GM23338 (cell line): Measurements from ENCODE around the gene STARD8. TPM values are rescaled to one million over a fixed set of nuclear protein-coding genes. Genes with fewer than 3 reads are reported as not detected.

Experiments used
- ATAC-seq: fragments of 200-7000 bp; cut with Tn5 transposase; 3 replicates; pipeline ENCODE4 v1.9.1; 2020
- DNase-seq: peaks from one replicate; pipeline ENCODE4 v3.0.0-alpha.2; 2015; ENCODE audit warnings: low spot score
- H2AFZ ChIP-seq: fragments of 200-600 bp; sonication (generic); 2 replicates; pipeline ENCODE4 v1.8.0; 2016; ENCODE audit warnings: antibody characterized with exemption, mild to moderate bottlenecking, moderate library complexity
- H3F3A ChIP-seq: fragments of 200-600 bp; sonication (generic); replicated peaks from 2 replicates; pipeline ENCODE4 v1.8.0; 2017; ENCODE audit warnings: antibody characterized with exemption, mixed run types, low read depth
- H3K27ac ChIP-seq: fragments of 200-600 bp; sonication (generic); 2 replicates; pipeline ENCODE4 v1.6.1; 2016; ENCODE audit warnings: low read depth
- H3K27me3 ChIP-seq: fragments of 200-600 bp; sonication (generic); 2 replicates; pipeline ENCODE4 v1.8.0; 2016; ENCODE audit warnings: mild to moderate bottlenecking, mixed run types, moderate library complexity; ENCODE audit not compliant: insufficient read depth
- H3K36me3 ChIP-seq: fragments of 200-600 bp; sonication (generic); 2 replicates; pipeline ENCODE4 v1.8.0; 2016; ENCODE audit warnings: mild to moderate bottlenecking; ENCODE audit not compliant: insufficient read depth
- H3K4me1 ChIP-seq: fragments of 200-600 bp; sonication (generic); 2 replicates; pipeline ENCODE4 v1.8.0; 2016; ENCODE audit warnings: mild to moderate bottlenecking, moderate library complexity; ENCODE audit not compliant: insufficient read depth
- H3K4me2 ChIP-seq: fragments of 200-600 bp; sonication (generic); 2 replicates; pipeline ENCODE4 v1.7.1; 2017; ENCODE audit warnings: mixed run types
- H3K4me3 ChIP-seq: fragments of 200-600 bp; sonication (generic); 2 replicates; pipeline ENCODE4 v1.6.1; 2016; ENCODE audit warnings: mixed run types
- H3K79me2 ChIP-seq: fragments of 200-600 bp; sonication (generic); replicated peaks from 2 replicates; pipeline ENCODE4 v1.8.0; 2017; ENCODE audit warnings: mild to moderate bottlenecking; ENCODE audit not compliant: insufficient read depth
- H3K9me2 ChIP-seq: fragments of 200-600 bp; sonication (generic); 2 replicates; pipeline ENCODE4 v1.8.0; 2017; ENCODE audit not compliant: insufficient read depth
- H4K20me1 ChIP-seq: fragments of 200-600 bp; sonication (generic); replicated peaks from 2 replicates; pipeline ENCODE4 v1.8.0; 2017; ENCODE audit warnings: mild to moderate bottlenecking; ENCODE audit not compliant: insufficient read depth
- H3K27ac Mint-ChIP-seq: 2 replicates; pipeline ENCODE4 v1.8.0; 2020; ENCODE audit warnings: inconsistent platforms, mild to moderate bottlenecking, moderate library complexity, mixed read lengths
- H3K27me3 Mint-ChIP-seq: 3 replicates; pipeline ENCODE4 v1.8.0; 2022; ENCODE audit warnings: low read depth, mild to moderate bottlenecking, moderate library complexity, mixed read lengths, inconsistent platforms; ENCODE audit not compliant: insufficient read depth, poor library complexity
- H3K36me3 Mint-ChIP-seq: 3 replicates; pipeline ENCODE4 v1.8.0; 2021; ENCODE audit warnings: low read depth, mild to moderate bottlenecking, inconsistent platforms, moderate library complexity, mixed read lengths
- H3K4me1 Mint-ChIP-seq: 3 replicates; pipeline ENCODE4 v1.8.0; 2020; ENCODE audit warnings: mild to moderate bottlenecking, inconsistent platforms, mixed read lengths
- H3K4me3 Mint-ChIP-seq: 3 replicates; pipeline ENCODE4 v1.8.0; 2021; ENCODE audit warnings: moderate library complexity, mild to moderate bottlenecking, inconsistent platforms, mixed read lengths
- H3K9me3 Mint-ChIP-seq: 3 replicates; pipeline ENCODE4 v1.8.0; 2020; ENCODE audit warnings: moderate library complexity, mild to moderate bottlenecking, inconsistent platforms, mixed read lengths
- CREB1 ChIP-seq: fragments of 250-450 bp; sonication (Bioruptor Pico); IDR thresholded peaks from 2 replicates; pipeline ENCODE4 v1.5.0; 2020; ENCODE audit warnings: low read depth, mild to moderate bottlenecking, moderate library complexity
- CTCF ChIP-seq, 2 experiments: fragments of 200-600 bp in 1 of 2; sonication (generic) in 1 of 2; conservative IDR thresholded peaks; 2 replicates each; pipeline versions ENCODE4 v1.5.1 to v1.6.1; 2016 to 2017; ENCODE audit warnings: antibody characterized with exemption in 2 of 2, low read depth in 2 of 2, mild to moderate bottlenecking in 2 of 2, moderate library complexity in 1 of 2
- ETS1 ChIP-seq: IDR thresholded peaks from 2 replicates; pipeline ENCODE4 v1.6.1; 2016; ENCODE audit warnings: antibody characterized with exemption
- EZH2 ChIP-seq: fragments of 200-600 bp; sonication (generic); IDR thresholded peaks from one replicate; pipeline ENCODE4 v1.8.0; 2017; ENCODE audit warnings: antibody characterized with exemption, mild to moderate bottlenecking, low read depth; ENCODE audit not compliant: unreplicated experiment
- EZH2phosphoT487 ChIP-seq: fragments of 200-600 bp; sonication (generic); IDR thresholded peaks from one replicate; pipeline ENCODE4 v1.8.1; 2018; ENCODE audit warnings: antibody characterized with exemption; ENCODE audit not compliant: unreplicated experiment
- JUNB ChIP-seq: IDR thresholded peaks from one replicate; pipeline ENCODE4 v1.6.1; 2016; ENCODE audit warnings: antibody characterized with exemption; ENCODE audit not compliant: unreplicated experiment
- NANOG ChIP-seq: IDR thresholded peaks from 2 replicates; pipeline ENCODE4 v1.6.1; 2016; ENCODE audit warnings: antibody characterized with exemption, borderline replicate concordance
- POLR2AphosphoS5 ChIP-seq: IDR thresholded peaks from 2 replicates; pipeline ENCODE4 v1.6.1; 2016; ENCODE audit warnings: antibody characterized with exemption, low read depth
- REST ChIP-seq: IDR thresholded peaks from one replicate; pipeline ENCODE4 v1.6.1; 2018; ENCODE audit warnings: antibody characterized with exemption; ENCODE audit not compliant: unreplicated experiment
- STAT1 ChIP-seq: IDR thresholded peaks from one replicate; pipeline ENCODE4 v1.6.1; 2016; ENCODE audit warnings: antibody characterized with exemption; ENCODE audit not compliant: unreplicated experiment
- ZNF114 ChIP-seq: fragments of 250-450 bp; sonication (Bioruptor Pico); IDR thresholded peaks from 2 replicates; pipeline ENCODE4 v1.5.0; 2020; ENCODE audit warnings: mild to moderate bottlenecking, moderate library complexity
- ZNF331 ChIP-seq: fragments of 250-450 bp; sonication (Bioruptor Pico); IDR thresholded peaks from 2 replicates; pipeline ENCODE4 v1.5.0; 2020; ENCODE audit warnings: low read depth, mild to moderate bottlenecking, moderate library complexity
- polyA plus RNA-seq: library from polyadenylated mRNA; unstranded; fragments of >200 nt; fragmentation: Nextera tagmentation; extraction: Ambion mirVana; gene quantifications from 2 replicates; pipeline ENCODE4 v1.2.1, GENCODE V29; 2016
- total RNA-seq: library from RNA; depleted of rRNA; stranded (reverse); fragments of >200 nt; shearing (Covaris generic); gene quantifications from 2 replicates; pipeline ENCODE4 v1.2.3, GENCODE V29; 2014

STARD8 gene
- total and polyA plus RNA-seq, 2 experiments from 2014 or later, result 0.74 to 5.6 TPM

DNA sequence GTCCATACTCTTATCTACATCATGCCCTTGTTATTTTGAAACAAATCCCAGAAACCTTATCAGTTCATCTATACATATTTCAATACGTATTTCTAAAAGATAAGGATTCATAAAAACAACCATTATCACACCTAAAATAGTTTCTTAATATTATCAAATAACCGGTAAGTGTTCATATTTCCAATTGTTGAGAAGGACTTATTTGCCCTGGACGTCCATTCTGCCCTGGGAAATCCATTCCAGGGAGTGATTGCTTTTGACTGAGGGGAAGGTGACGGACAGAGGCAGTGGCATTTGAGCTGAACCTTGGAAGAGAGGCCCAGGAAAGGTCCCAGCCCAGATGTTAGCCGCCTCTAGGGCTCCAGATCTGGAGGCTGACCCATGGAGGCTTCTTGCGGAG, 49.6 kb downstream of the STARD8 start:
- Histone ChIP-seq H3K9me2 (no peaks in the 10 kb centered on the region), H3K4me3 (no peak overlapping the region), H3K27me3 (peaks cover 6% of the 10 kb centered on the region), H3K4me2 (no peak overlapping the region), H4K20me1 (no peaks in the 10 kb centered on the region), H3K36me3 (no peaks in the 10 kb centered on the region), H3K4me1 (peaks cover 7% of the 10 kb centered on the region; the same call in 1 of the 2 replicates), H3K27ac (no peak overlapping the region), H3F3A (no peaks in the 10 kb centered on the region), H2AFZ (no peak overlapping the region), H3K79me2 (no peaks in the 10 kb centered on the region)
- no peaks in the 10 kb centered on the region for H3K36me3 Mint-ChIP-seq
- peaks cover 6% of the 10 kb centered on the region for H3K27me3 Mint-ChIP-seq
- H3K4me1 Mint-ChIP-seq, result peaks cover 20% of the 10 kb centered on the region
- DNase-seq, result no peak
- no peak for TF ChIP-seq ZNF331 (CRISPR knock-in tag)
- TF ChIP-seq CREB1, result no peak
- no peak for TF ChIP-seq EZH2
- TF ChIP-seq POLR2AphosphoS5, result no peak
- TF ChIP-seq ETS1, result no peak
- no peak for TF ChIP-seq EZH2phosphoT487
- TF ChIP-seq STAT1, result no peak
- no peak for TF ChIP-seq NANOG
- no peak for TF ChIP-seq ZNF114 (CRISPR knock-in tag)
- H3K9me3 Mint-ChIP-seq, result no peaks in the 10 kb centered on the region; the same call in 2 of the 3 replicates
- ATAC-seq, result no peak
- H3K27ac Mint-ChIP-seq, result no peak overlapping the region
- no peak overlapping the region for H3K4me3 Mint-ChIP-seq

GRCh38 chrX:68697465-68698125, 50.1 kb downstream of the STARD8 start:
- Mint-ChIP-seq H3K4me1 (peaks cover 20% of the 10 kb centered on the region), H3K27me3 (peaks cover 6% of the 10 kb centered on the region), H3K4me3 (no peak overlapping the region), H3K27ac (no peak overlapping the region), H3K36me3 (no peaks in the 10 kb centered on the region), H3K9me3 (no peaks in the 10 kb centered on the region; the same call in 2 of the 3 replicates)
- Histone ChIP-seq H3F3A (no peaks in the 10 kb centered on the region), H3K4me2 (no peak overlapping the region), H3K4me3 (no peak overlapping the region), H3K4me1 (peaks cover 7% of the 10 kb centered on the region; the same call in 1 of the 2 replicates), H3K36me3 (no peaks in the 10 kb centered on the region), H3K27me3 (peaks cover 6% of the 10 kb centered on the region), H3K79me2 (no peaks in the 10 kb centered on the region), H2AFZ (no peak overlapping the region), H4K20me1 (no peaks in the 10 kb centered on the region), H3K9me2 (no peaks in the 10 kb centered on the region), H3K27ac (no peak overlapping the region)
- DNase-seq, result no peak
- ATAC-seq, result no peak
- TF ChIP-seq NANOG (no peak), POLR2AphosphoS5 (no peak), CREB1 (no peak), EZH2phosphoT487 (no peak), STAT1 (no peak), CTCF (conservative IDR thresholded peaks at IDR 0.05; ENCODE audit: low read depth in 2 of 2) (no peak), ZNF331 (CRISPR knock-in tag) (no peak), JUNB (no peak), ETS1 (no peak), EZH2 (no peak), REST (no peak)
